WTC11 (cell line): ENCODE results near the gene PPWD1. TPM values are rescaled to one million over a fixed set of nuclear protein-coding genes. Genes with fewer than 3 reads are reported as not detected.

Experiments used
- ATAC-seq: fragments of 200-7000 bp; cut with Tn5 transposase; 2 replicates; pipeline ENCODE4 v1.10.0; 2021; ENCODE audit warnings: mild to moderate bottlenecking, moderate library complexity
- CTCF ChIA-PET: fragments of 300-600 bp; sonication (Branson Sonifier 250); formaldehyde crosslinking; loops from one replicate; lab custom pipeline; 2021; ENCODE audit warnings: antibody characterized with exemption; lab: Charles Lee
- POLR2A ChIA-PET: fragments of 350-600 bp; sonication (Branson Sonifier 250); formaldehyde crosslinking; loops from one replicate; lab custom pipeline; 2021; ENCODE audit warnings: antibody characterized with exemption; lab: Charles Lee
- DNase-seq: peaks from one replicate; pipeline ENCODE4 v3.0.0; 2021; ENCODE audit warnings: low spot score
- H3K27ac Mint-ChIP-seq: 2 replicates; pipeline ENCODE4 v1.8.0; 2021; ENCODE audit warnings: mixed read lengths
- H3K27me3 Mint-ChIP-seq: 2 replicates; pipeline ENCODE4 v1.8.0; 2021; ENCODE audit warnings: low read depth, mild to moderate bottlenecking, moderate library complexity, mixed read lengths
- H3K36me3 Mint-ChIP-seq: 2 replicates; pipeline ENCODE4 v1.8.0; 2021; ENCODE audit warnings: mixed read lengths
- H3K4me1 Mint-ChIP-seq: 2 replicates; pipeline ENCODE4 v1.8.0; 2022; ENCODE audit warnings: mixed read lengths
- H3K4me3 Mint-ChIP-seq: 2 replicates; pipeline ENCODE4 v1.8.0; 2021; ENCODE audit warnings: mild to moderate bottlenecking, moderate library complexity, mixed read lengths
- H3K9me3 Mint-ChIP-seq: 2 replicates; pipeline ENCODE4 v1.8.0; 2021; ENCODE audit warnings: mixed read lengths
- ATF1 ChIP-seq: sonication (generic); formaldehyde crosslinking; IDR thresholded peaks from 2 replicates; pipeline ENCODE4 v1.8.1; 2023; ENCODE audit warnings: mild to moderate bottlenecking, moderate library complexity, missing genetic modification reagents
- ATF3 ChIP-seq: sonication (generic); formaldehyde crosslinking; conservative IDR thresholded peaks from 2 replicates; pipeline ENCODE4 v1.8.1; 2022; ENCODE audit warnings: mild to moderate bottlenecking, missing genetic modification reagents
- CREB1 ChIP-seq: sonication (generic); formaldehyde crosslinking; IDR thresholded peaks from 2 replicates; pipeline ENCODE4 v1.8.0; 2023; ENCODE audit warnings: mild to moderate bottlenecking, missing genetic modification reagents
- CREM ChIP-seq: sonication (generic); formaldehyde crosslinking; IDR thresholded peaks from 2 replicates; pipeline ENCODE4 v1.8.1; 2022; ENCODE audit warnings: mild to moderate bottlenecking, missing genetic modification reagents, moderate library complexity
- ELF4 ChIP-seq: sonication (generic); formaldehyde crosslinking; IDR thresholded peaks from 2 replicates; pipeline ENCODE4 v1.8.1; 2022; ENCODE audit warnings: low read depth, mild to moderate bottlenecking, moderate library complexity, missing genetic modification reagents
- EMX1 ChIP-seq: fragments of 250-450 bp; sonication (Bioruptor Pico); IDR thresholded peaks from 2 replicates; pipeline ENCODE4 v1.8.0; 2021; ENCODE audit warnings: mild to moderate bottlenecking
- FOXK1 ChIP-seq: sonication (generic); formaldehyde crosslinking; IDR thresholded peaks from 2 replicates; pipeline ENCODE4 v1.8.0; 2022; ENCODE audit warnings: mild to moderate bottlenecking, moderate library complexity, missing genetic modification reagents
- GRHL2 ChIP-seq: fragments of 250-450 bp; sonication (Bioruptor Pico); IDR thresholded peaks from 2 replicates; pipeline ENCODE4 v1.8.0; 2022; ENCODE audit warnings: mild to moderate bottlenecking, moderate library complexity; ENCODE audit not compliant: insufficient replicate concordance, severe bottlenecking
- GTF2I ChIP-seq: fragments of 250-450 bp; sonication (Bioruptor Pico); conservative IDR thresholded peaks from 2 replicates; pipeline ENCODE4 v1.4.0; 2021; ENCODE audit warnings: mild to moderate bottlenecking
- HMGXB4 ChIP-seq: sonication (generic); formaldehyde crosslinking; IDR thresholded peaks from 2 replicates; pipeline ENCODE4 v1.8.1; 2023; ENCODE audit warnings: mild to moderate bottlenecking, moderate library complexity, missing genetic modification reagents
- IRF2 ChIP-seq: sonication (generic); formaldehyde crosslinking; IDR thresholded peaks from 2 replicates; pipeline ENCODE4 v1.8.0; 2022; ENCODE audit warnings: low read depth, missing genetic modification reagents, borderline replicate concordance
- JAZF1 ChIP-seq: fragments of 250-450 bp; sonication (Bioruptor Pico); IDR thresholded peaks from 2 replicates; pipeline ENCODE4 v1.9.0; 2021; ENCODE audit warnings: moderate library complexity, mild to moderate bottlenecking, inconsistent platforms
- MLX ChIP-seq: sonication (generic); formaldehyde crosslinking; IDR thresholded peaks from 2 replicates; pipeline ENCODE4 v1.8.1; 2023; ENCODE audit warnings: mild to moderate bottlenecking, missing genetic modification reagents, moderate library complexity
- NR3C1 ChIP-seq: sonication (generic); formaldehyde crosslinking; conservative IDR thresholded peaks from 2 replicates; pipeline ENCODE4 v1.8.1; 2023; ENCODE audit warnings: low read depth, mild to moderate bottlenecking, missing genetic modification reagents
- OVOL2 ChIP-seq: fragments of 250-450 bp; sonication (Bioruptor Pico); IDR thresholded peaks from 2 replicates; pipeline ENCODE4 v1.9.0; 2021; ENCODE audit warnings: mild to moderate bottlenecking, borderline replicate concordance
- PRRX2 ChIP-seq: fragments of 250-450 bp; sonication (Bioruptor Pico); IDR thresholded peaks from 2 replicates; pipeline ENCODE4 v1.8.0; 2021; ENCODE audit warnings: mild to moderate bottlenecking
- RORB ChIP-seq: fragments of 250-450 bp; sonication (Bioruptor Pico); IDR thresholded peaks from 2 replicates; pipeline ENCODE4 v1.9.0; 2021; ENCODE audit warnings: mild to moderate bottlenecking
- SP1 ChIP-seq: sonication (generic); formaldehyde crosslinking; conservative IDR thresholded peaks from 2 replicates; pipeline ENCODE4 v1.8.1; 2022; ENCODE audit warnings: missing genetic modification reagents
- TCF7 ChIP-seq: sonication (generic); formaldehyde crosslinking; IDR thresholded peaks from 2 replicates; pipeline ENCODE4 v1.8.0; 2022; ENCODE audit warnings: mild to moderate bottlenecking, low read depth, missing genetic modification reagents, moderate library complexity
- TEAD1 ChIP-seq: sonication (generic); formaldehyde crosslinking; IDR thresholded peaks from 2 replicates; pipeline ENCODE4 v1.8.0; 2022; ENCODE audit warnings: mild to moderate bottlenecking, missing genetic modification reagents
- TEAD4 ChIP-seq: sonication (generic); formaldehyde crosslinking; IDR thresholded peaks from 2 replicates; pipeline ENCODE4 v1.8.0; 2022; ENCODE audit warnings: mild to moderate bottlenecking, missing genetic modification reagents
- TP53 ChIP-seq: sonication (generic); formaldehyde crosslinking; IDR thresholded peaks from 2 replicates; pipeline ENCODE4 v1.8.1; 2023; ENCODE audit warnings: mild to moderate bottlenecking, missing genetic modification reagents
- ZBTB21 ChIP-seq: sonication (generic); formaldehyde crosslinking; IDR thresholded peaks from 2 replicates; pipeline ENCODE4 v1.8.1; 2023; ENCODE audit warnings: mild to moderate bottlenecking, missing genetic modification reagents, borderline replicate concordance
- ZNF138 ChIP-seq: sonication (generic); formaldehyde crosslinking; conservative IDR thresholded peaks from 2 replicates; pipeline ENCODE4 v1.8.1; 2022; ENCODE audit warnings: mild to moderate bottlenecking, moderate library complexity, missing genetic modification reagents
- ZNF317 ChIP-seq: sonication (generic); formaldehyde crosslinking; IDR thresholded peaks from 2 replicates; pipeline ENCODE4 v1.8.1; 2023; ENCODE audit warnings: low read depth, mild to moderate bottlenecking, moderate library complexity, missing genetic modification reagents, borderline replicate concordance
- ZNF425 ChIP-seq: fragments of 250-450 bp; sonication (Bioruptor Pico); conservative IDR thresholded peaks from 2 replicates; pipeline ENCODE4 v1.9.0; 2021; ENCODE audit warnings: mild to moderate bottlenecking
- ZNF532 ChIP-seq: fragments of 250-450 bp; sonication (Bioruptor Pico); IDR thresholded peaks from 2 replicates; pipeline ENCODE4 v1.9.0; 2021; ENCODE audit warnings: mild to moderate bottlenecking, borderline replicate concordance
- total RNA-seq: library from RNA; stranded (reverse); gene quantifications from 3 replicates; pipeline ENCODE4 v1.2.3, GENCODE V29; 2021

Gene PPWD1
- total RNA-seq, 1 experiment from 2014 or later: 34.7 TPM

- ChIA-PET POLR2A (no interaction called here), CTCF (no interaction called here)
- TF ChIP-seq SP1 (CRISPR knock-in tag) (no peak), OVOL2 (CRISPR knock-in tag) (no peak), MLX (no peak), RORB (CRISPR knock-in tag) (no peak), CREB1 (CRISPR knock-in tag) (no peak), TP53 (CRISPR knock-in tag) (no peak), JAZF1 (CRISPR knock-in tag) (no peak), ATF1 (no peak), ZBTB21 (CRISPR knock-in tag) (no peak), EMX1 (CRISPR knock-in tag) (no peak), TEAD4 (CRISPR knock-in tag) (no peak), ZNF425 (CRISPR knock-in tag) (no peak), HMGXB4 (CRISPR knock-in tag) (no peak), CREM (CRISPR knock-in tag) (no peak), ZNF317 (CRISPR knock-in tag) (no peak), TEAD1 (CRISPR knock-in tag) (no peak), GRHL2 (CRISPR knock-in tag) (no peak), ZNF138 (CRISPR knock-in tag) (no peak), FOXK1 (CRISPR knock-in tag) (no peak), PRRX2 (CRISPR knock-in tag) (no peak)
- ATAC-seq (no peak), DNase-seq (no peak)
- H3K4me3 Mint-ChIP-seq: no peak overlapping the region
- no peaks in the 10 kb centered on the region for H3K9me3 Mint-ChIP-seq
- H3K4me1 Mint-ChIP-seq: no peaks in the 10 kb centered on the region
- peaks cover 15% of the 10 kb centered on the region for H3K36me3 Mint-ChIP-seq
- H3K27ac Mint-ChIP-seq: no peak overlapping the region
- no peaks in the 10 kb centered on the region for H3K27me3 Mint-ChIP-seq
Measured at GRCh38 chr5:65535529-65535987, 27.5 kb upstream of the PPWD1 start.

- H3K27ac Mint-ChIP-seq: no peak overlapping the region
Measured at GRCh38 chr5:65539827-65540226, 23.3 kb upstream of the PPWD1 start.

GRCh38 chr5:65544473-65544872, 18.6 kb upstream of the PPWD1 start:
- TF ChIP-seq ZNF532 (CRISPR knock-in tag) (no peak), TCF7 (CRISPR knock-in tag) (no peak), FOXK1 (CRISPR knock-in tag) (no peak), ATF3 (CRISPR knock-in tag) (no peak), ZNF138 (CRISPR knock-in tag) (no peak)
- CTCF ChIA-PET: no interaction called here
- peaks cover 50% of the 10 kb centered on the region for H3K36me3 Mint-ChIP-seq
- H3K9me3 Mint-ChIP-seq: no peaks in the 10 kb centered on the region
- H3K27ac Mint-ChIP-seq: no peak overlapping the region
- DNase-seq (no peak), ATAC-seq (no peak)
- POLR2A ChIA-PET: no interaction called here
- H3K4me3 Mint-ChIP-seq: no peak overlapping the region
- no peaks in the 10 kb centered on the region for H3K27me3 Mint-ChIP-seq
- no peaks in the 10 kb centered on the region for H3K4me1 Mint-ChIP-seq

More at GRCh38 chr5:65539827-65540226, 23.3 kb upstream of the PPWD1 start:
- H3K9me3 Mint-ChIP-seq: no peaks in the 10 kb centered on the region
- no peaks in the 10 kb centered on the region for H3K4me1 Mint-ChIP-seq
- ChIA-PET POLR2A (no interaction called here), CTCF (no interaction called here)
- ATAC-seq: no peak
- peaks cover 51% of the 10 kb centered on the region for H3K36me3 Mint-ChIP-seq
- no peak for TF ChIP-seq GTF2I (CRISPR knock-in tag)
- TF ChIP-seq ELF4 (CRISPR knock-in tag): no peak
- no peak for TF ChIP-seq IRF2 (CRISPR knock-in tag)
- no peak for TF ChIP-seq NR3C1 (CRISPR knock-in tag)
- H3K27me3 Mint-ChIP-seq: no peaks in the 10 kb centered on the region
- H3K4me3 Mint-ChIP-seq: no peak overlapping the region
- DNase-seq: no peak
